ENCODE results near the gene GANC. TPM values are rescaled to one million over a fixed set of nuclear protein-coding genes. Genes with fewer than 3 reads are reported as not detected.
"Not testable (repeated sequence)": the region's sequence is repeated elsewhere in the genome, so short reads cannot be mapped to it uniquely, and the experiment has no call there.

The GANC gene
- total RNA-seq, 1 experiment from 2014 or later = 24.0 TPM

DNA sequence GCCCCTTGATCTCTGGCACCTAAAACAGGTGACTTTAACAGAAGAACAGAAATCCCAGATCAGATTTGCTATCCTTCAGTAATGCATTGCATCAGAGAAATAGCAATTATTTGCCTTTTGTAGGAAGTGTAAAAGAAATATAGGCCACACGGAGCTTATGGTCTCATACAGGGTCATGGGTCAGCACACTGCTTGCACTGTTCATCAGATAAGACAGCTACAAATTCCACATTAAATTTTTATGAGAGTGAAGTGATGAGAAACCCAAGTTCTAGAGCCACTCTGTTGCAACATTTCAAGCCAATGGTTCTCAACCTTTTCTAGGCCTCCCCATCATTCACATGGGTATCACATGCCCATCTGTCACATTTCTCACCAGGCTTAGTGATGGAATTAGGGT lies 33.7 kb downstream of the GANC start:
- BruUV-seq (replicated peaks) = no TSS peak
- intact Hi-C loops (cut with micrococcal nuclease) = no loop called here
- TF ChIP-seq CTCF (IDR thresholded peaks at IDR 0.05; ENCODE audit: unreplicated experiment) = no peak

DNA sequence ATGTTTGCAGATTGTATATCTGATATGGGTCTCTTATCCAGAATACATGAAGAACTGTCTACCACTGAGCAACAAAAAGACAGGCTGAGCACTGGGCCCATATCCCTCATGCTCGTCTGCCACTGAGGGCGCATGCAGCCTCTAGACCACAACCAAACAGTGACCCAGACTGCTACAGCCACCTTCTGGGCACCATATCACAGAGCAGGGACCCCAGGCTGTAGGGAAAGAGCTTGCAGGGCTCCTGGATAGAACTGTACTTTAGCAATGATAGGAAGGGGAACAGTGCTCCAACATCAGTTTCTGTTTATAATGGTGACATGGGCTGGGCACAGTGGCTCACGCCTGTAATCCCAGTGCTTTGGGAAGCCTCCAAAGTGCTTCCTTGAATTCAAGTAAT lies 40.5 kb downstream of the GANC start:
- TF ChIP-seq CTCF (IDR thresholded peaks at IDR 0.05; ENCODE audit: unreplicated experiment) = no peak
- DNase-seq (ENCODE audit: unreplicated experiment) = no peak
- intact Hi-C loops (cut with micrococcal nuclease) = no loop called here
- BruUV-seq (replicated peaks) = no TSS peak
- no peaks in the 10 kb centered on the region for H3K27me3 Mint-ChIP-seq (ENCODE audit: insufficient read depth, unreplicated experiment)
- POLR2A ChIA-PET = no interaction called here
- H3K4me1 Mint-ChIP-seq (ENCODE audit: insufficient read depth, unreplicated experiment) = no peaks in the 10 kb centered on the region
- CTCF ChIA-PET = interaction anchor here (1.1 kb wide), 1 partner anchor 10 kb away, joined by 3 read pairs; no protein-coding TSS in a partner anchor
- H3K4me3 Mint-ChIP-seq (ENCODE audit: unreplicated experiment) = no peak overlapping the region
- H3K27ac Mint-ChIP-seq (ENCODE audit: low read depth, unreplicated experiment) = no peak overlapping the region
- peaks cover 30% of the 10 kb centered on the region for H3K36me3 Mint-ChIP-seq (ENCODE audit: insufficient read depth, unreplicated experiment)
- no peaks in the 10 kb centered on the region for H3K9me3 Mint-ChIP-seq (ENCODE audit: unreplicated experiment)

More for the DNA sequence above, 33.7 kb downstream of the GANC start:
- POLR2A ChIA-PET = interaction anchor here (0.6 kb wide), 1 partner anchor 11 kb away, joined by 3 read pairs; no protein-coding TSS in a partner anchor
- Mint-ChIP-seq H3K36me3 (ENCODE audit: insufficient read depth, unreplicated experiment) (peaks cover 23% of the 10 kb centered on the region), H3K4me1 (ENCODE audit: insufficient read depth, unreplicated experiment) (no peaks in the 10 kb centered on the region), H3K4me3 (ENCODE audit: unreplicated experiment) (no peak overlapping the region), H3K9me3 (ENCODE audit: unreplicated experiment) (peaks cover 21% of the 10 kb centered on the region), H3K27me3 (ENCODE audit: insufficient read depth, unreplicated experiment) (no peaks in the 10 kb centered on the region), H3K27ac (ENCODE audit: low read depth, unreplicated experiment) (no peak overlapping the region)
- CTCF ChIA-PET = interaction anchor here (0.6 kb wide), 1 partner anchor 123 kb away, joined by 3 read pairs; no protein-coding TSS in a partner anchor
- DNase-seq (ENCODE audit: unreplicated experiment) = no peak

- Mint-ChIP-seq H3K27me3 (ENCODE audit: insufficient read depth, unreplicated experiment) (no peaks in the 10 kb centered on the region), H3K27ac (ENCODE audit: low read depth, unreplicated experiment) (no peak overlapping the region), H3K36me3 (ENCODE audit: insufficient read depth, unreplicated experiment) (peaks cover 21% of the 10 kb centered on the region), H3K4me1 (ENCODE audit: insufficient read depth, unreplicated experiment) (no peaks in the 10 kb centered on the region), H3K9me3 (ENCODE audit: unreplicated experiment) (no peaks in the 10 kb centered on the region), H3K4me3 (ENCODE audit: unreplicated experiment) (no peak overlapping the region)
- POLR2A ChIA-PET = no interaction called here
- no peak for TF ChIP-seq CTCF (IDR thresholded peaks at IDR 0.05; ENCODE audit: unreplicated experiment)
- BruUV-seq (replicated peaks) = no TSS peak
- intact Hi-C loops (cut with micrococcal nuclease) = no loop called here
- no peak for DNase-seq (ENCODE audit: unreplicated experiment)
- CTCF ChIA-PET = no interaction called here
Observed at GRCh38 chr15:42314818-42315217, 41.8 kb downstream of the GANC start.

DNA sequence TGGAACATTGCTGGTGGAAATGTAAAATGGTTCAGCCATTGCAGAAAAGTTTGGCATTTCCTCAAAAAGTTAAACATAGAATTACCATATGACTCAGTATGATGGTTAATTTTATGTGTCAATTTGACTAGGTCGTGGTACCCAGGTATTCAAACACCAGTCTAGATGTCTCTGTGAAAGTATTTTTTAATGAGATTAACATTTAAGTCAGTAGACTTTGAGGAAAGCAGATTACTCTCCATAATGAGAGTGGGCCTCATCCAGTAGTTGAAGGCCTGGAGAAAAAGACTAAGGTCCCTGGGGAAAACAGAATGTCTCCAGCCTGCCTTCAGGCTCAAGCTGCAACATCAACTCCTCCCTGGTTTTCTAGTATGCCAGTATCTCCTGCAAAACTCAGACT lies 42.5 kb downstream of the GANC start:
- H3K4me3 Mint-ChIP-seq (ENCODE audit: unreplicated experiment) = no peak overlapping the region
- no peaks in the 10 kb centered on the region for H3K4me1 Mint-ChIP-seq (ENCODE audit: insufficient read depth, unreplicated experiment)
- no peak for DNase-seq (ENCODE audit: unreplicated experiment)
- no peak overlapping the region for H3K27ac Mint-ChIP-seq (ENCODE audit: low read depth, unreplicated experiment)
- intact Hi-C loops (cut with micrococcal nuclease) = no loop called here
- ChIA-PET CTCF (no interaction called here), POLR2A (no interaction called here)
- H3K27me3 Mint-ChIP-seq (ENCODE audit: insufficient read depth, unreplicated experiment) = no peaks in the 10 kb centered on the region
- H3K9me3 Mint-ChIP-seq (ENCODE audit: unreplicated experiment) = no peaks in the 10 kb centered on the region
- peaks cover 19% of the 10 kb centered on the region for H3K36me3 Mint-ChIP-seq (ENCODE audit: insufficient read depth, unreplicated experiment)
- no peak for TF ChIP-seq CTCF (IDR thresholded peaks at IDR 0.05; ENCODE audit: unreplicated experiment)
- BruUV-seq (replicated peaks) = no TSS peak

- DNase-seq (ENCODE audit: unreplicated experiment); H3K4me1 Mint-ChIP-seq (ENCODE audit: insufficient read depth, unreplicated experiment); BruUV-seq (replicated peaks); H3K27ac Mint-ChIP-seq (ENCODE audit: low read depth, unreplicated experiment); H3K4me3 Mint-ChIP-seq (ENCODE audit: unreplicated experiment); H3K9me3 Mint-ChIP-seq (ENCODE audit: unreplicated experiment); CTCF ChIA-PET; intact Hi-C loops (cut with micrococcal nuclease); H3K27me3 Mint-ChIP-seq (ENCODE audit: insufficient read depth, unreplicated experiment); POLR2A ChIA-PET: not testable (repeated sequence)
- H3K36me3 Mint-ChIP-seq (ENCODE audit: insufficient read depth, unreplicated experiment) = peaks cover 11% of the 10 kb centered on the region
Observed at GRCh38 chr15:42316282-42316805, 43.3 kb downstream of the GANC start.

All from MCF 10A (cell line).